GM12878 (cell line): ENCODE data around the gene LILRB4.
"Not testable (repeated sequence)": the region's sequence is repeated elsewhere in the genome, so short reads cannot be mapped to it uniquely, and the experiment has no call there.

Source experiments
- CREB1 ChIP-seq: IDR thresholded peaks from 2 replicates; pipeline ENCODE4 v1.6.1; 2012; ENCODE audit warnings: low read depth, mild to moderate bottlenecking, inconsistent platforms
- CTCF ChIP-seq, 3 experiments: IDR thresholded peaks in 2 of 3; conservative IDR thresholded peaks in 1 of 3; 2 replicates each; pipeline ENCODE4 v1.5.1; 2011; ENCODE audit warnings: low read depth in 3 of 3, low read length in 3 of 3, mild to moderate bottlenecking in 3 of 3, control low read depth in 2 of 3, moderate library complexity in 2 of 3, inconsistent platforms in 1 of 3, mixed read lengths in 1 of 3; ENCODE audit not compliant: control insufficient read depth in 2 of 3, insufficient read depth in 1 of 3; ENCODE audit errors: extremely low read depth in 1 of 3
- EZH2 ChIP-seq: IDR thresholded peaks from 2 replicates; pipeline ENCODE4 v1.6.1; 2012; ENCODE audit warnings: low read depth, mild to moderate bottlenecking, control low read depth, inconsistent platforms, low read length, borderline replicate concordance; ENCODE audit not compliant: control insufficient read depth
- PAX5 ChIP-seq: IDR thresholded peaks from 2 replicates; pipeline ENCODE4 v1.6.1; 2011; ENCODE audit warnings: low read depth, low read length, borderline replicate concordance
- RB1 ChIP-seq: fragments of 450-650 bp; formaldehyde crosslinking; IDR thresholded peaks from 2 replicates; pipeline ENCODE4 v1.6.1; 2017; ENCODE audit warnings: mild to moderate bottlenecking, borderline replicate concordance
- TARDBP ChIP-seq: IDR thresholded peaks from 2 replicates; pipeline ENCODE4 v1.6.1; 2016; ENCODE audit warnings: borderline replicate concordance

GRCh38 chr19:54676210-54676834, 13.5 kb downstream of the LILRB4 start:
- TF ChIP-seq PAX5, TARDBP, CREB1, EZH2, RB1: not testable (repeated sequence)
- TF ChIP-seq CTCF (IDR thresholded peaks at IDR 0.05 in 2 of 3, conservative IDR thresholded peaks at IDR 0.05 in 1 of 3; ENCODE audit: control insufficient read depth in 2 of 3, extremely low read depth in 1 of 3, insufficient read depth in 1 of 3, low read depth in 3 of 3, low read length in 3 of 3), result peak; percentile 83 to 85 (median 83)
